DMS53 treated with DMSO at 0.1 percent for 48 hours (cell line): ENCODE results near the gene NF1.
"Not testable (repeated sequence)": the region's sequence is repeated elsewhere in the genome, so short reads cannot be mapped to it uniquely, and the experiment has no call there.

Source experiments
- DNase-seq: peaks from one replicate; lab custom pipeline; 2025; ENCODE audit not compliant: unreplicated experiment; lab: John Stamatoyannopoulos, UW

Gene NF1

DNA sequence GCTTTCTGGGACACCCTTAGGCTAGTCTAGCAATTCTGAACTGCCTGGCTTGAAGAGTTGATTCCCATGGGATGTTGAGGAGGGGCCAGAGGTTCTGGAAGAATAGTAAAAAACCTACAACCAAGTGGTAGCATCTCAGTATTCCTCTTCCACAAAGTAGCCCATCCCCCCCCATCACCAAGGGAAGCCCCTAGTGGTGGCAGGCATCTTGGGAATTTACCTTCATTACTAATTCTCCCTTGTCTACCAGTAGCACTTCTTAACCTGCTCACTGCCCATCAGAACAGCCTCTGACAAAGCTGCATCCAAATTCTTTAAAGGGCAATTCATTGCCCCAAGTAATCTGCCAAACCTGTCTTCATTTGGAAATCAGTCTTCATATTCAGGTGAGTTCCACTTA lies 283.9 kb downstream of the NF1 start:
- DNase-seq, result no peak

DNA sequence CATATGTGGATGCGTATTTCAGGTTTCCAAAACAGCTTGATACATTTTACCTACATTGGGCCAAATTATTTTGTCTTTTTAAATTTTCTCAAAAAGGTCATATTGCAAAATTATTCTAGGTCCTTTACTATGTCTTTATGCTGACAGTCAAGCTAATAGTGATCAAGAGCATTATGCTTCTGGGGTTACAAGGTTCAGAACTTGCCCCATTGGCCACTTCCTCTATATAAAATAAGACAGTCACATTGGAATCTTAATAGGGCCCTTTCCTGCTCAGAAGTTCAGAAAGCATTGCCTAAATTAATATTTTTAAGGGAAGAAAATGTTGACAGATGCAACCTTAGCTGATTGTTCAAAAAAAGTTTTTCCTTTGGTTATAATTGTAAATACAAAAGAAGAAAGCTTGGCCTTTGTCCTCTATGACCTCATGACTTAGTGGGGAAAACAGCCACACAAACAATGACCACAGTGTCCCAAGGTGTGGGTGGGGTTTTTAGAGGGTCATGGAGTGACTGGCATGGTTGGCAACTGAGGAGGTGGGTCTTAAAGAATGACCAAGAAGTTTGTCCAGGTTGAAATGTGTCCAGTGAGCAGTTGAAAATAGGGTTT lies 284.9 kb downstream of the NF1 start:
- no peak for DNase-seq

DNA sequence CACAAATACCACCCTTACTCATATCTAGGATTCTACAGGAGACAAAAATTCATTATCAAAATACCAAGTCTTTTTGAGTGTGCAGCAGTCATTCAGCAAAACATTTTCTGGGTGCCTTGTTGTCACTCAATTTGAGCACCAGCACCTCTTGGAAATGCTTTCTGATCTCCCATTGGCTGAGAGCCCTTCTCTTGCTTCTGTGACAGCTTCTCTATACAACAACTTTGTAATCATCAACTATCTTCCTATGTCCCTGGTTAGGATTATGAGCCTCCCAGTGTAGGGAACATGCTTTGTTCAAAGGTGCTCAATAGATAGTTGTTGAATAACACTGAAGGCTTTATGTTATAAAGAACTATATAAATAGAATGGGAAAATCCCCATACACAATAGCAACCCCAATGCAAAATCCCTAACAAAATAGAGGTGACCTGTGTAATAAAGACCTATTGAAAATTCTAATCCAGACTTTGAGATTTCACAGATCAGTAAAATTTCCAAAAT lies 286.4 kb downstream of the NF1 start:
- DNase-seq, result no peak

DNA sequence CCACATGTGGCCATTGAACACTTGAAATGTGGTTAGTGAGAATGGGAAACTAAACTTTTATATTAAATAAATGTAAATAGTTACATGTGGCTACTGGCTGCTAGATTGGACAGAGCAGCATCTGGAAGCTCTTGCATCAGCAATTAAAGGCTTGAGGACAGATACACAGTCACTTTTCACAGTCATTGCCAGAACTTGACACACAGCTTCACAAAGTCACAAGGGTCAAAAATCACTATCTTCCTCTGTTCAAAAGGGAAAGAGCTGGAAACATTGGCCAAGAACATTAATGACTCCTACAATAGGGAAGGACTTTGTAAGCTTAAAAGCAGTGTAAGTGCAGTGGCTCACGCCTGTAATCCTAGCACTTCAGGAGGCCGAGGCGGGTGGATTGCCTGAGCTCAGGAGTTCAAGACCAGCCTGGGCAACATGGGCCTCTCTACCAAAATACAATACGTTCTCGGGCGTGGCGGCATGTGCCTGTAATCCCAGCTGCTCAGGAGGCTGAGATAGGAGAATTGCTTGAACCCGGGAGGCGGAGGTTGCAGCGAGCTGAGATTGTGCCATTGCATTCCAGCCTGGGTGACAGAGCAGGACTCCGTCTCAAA lies 288.0 kb downstream of the NF1 start:
- not testable (repeated sequence) for DNase-seq

DNA sequence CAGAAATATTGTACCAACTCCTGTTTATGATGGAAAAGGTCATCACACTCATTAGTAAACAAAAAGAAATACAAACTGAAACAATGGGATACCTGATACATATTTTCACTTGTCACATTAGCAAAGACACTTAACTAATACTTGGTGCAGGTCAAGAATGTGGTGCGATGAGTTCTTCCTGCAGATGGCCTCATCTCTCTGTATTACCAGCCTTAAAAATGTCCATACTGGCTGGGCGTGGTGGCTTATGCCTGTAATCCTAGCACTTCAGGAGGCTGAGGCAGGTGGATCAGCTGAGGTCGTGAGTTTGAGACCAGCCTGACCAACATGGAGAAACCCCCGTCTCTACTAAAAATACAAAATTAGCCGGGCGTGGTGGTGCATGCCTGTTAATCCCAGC lies 288.7 kb downstream of the NF1 start:
- not testable (repeated sequence) for DNase-seq

DNA sequence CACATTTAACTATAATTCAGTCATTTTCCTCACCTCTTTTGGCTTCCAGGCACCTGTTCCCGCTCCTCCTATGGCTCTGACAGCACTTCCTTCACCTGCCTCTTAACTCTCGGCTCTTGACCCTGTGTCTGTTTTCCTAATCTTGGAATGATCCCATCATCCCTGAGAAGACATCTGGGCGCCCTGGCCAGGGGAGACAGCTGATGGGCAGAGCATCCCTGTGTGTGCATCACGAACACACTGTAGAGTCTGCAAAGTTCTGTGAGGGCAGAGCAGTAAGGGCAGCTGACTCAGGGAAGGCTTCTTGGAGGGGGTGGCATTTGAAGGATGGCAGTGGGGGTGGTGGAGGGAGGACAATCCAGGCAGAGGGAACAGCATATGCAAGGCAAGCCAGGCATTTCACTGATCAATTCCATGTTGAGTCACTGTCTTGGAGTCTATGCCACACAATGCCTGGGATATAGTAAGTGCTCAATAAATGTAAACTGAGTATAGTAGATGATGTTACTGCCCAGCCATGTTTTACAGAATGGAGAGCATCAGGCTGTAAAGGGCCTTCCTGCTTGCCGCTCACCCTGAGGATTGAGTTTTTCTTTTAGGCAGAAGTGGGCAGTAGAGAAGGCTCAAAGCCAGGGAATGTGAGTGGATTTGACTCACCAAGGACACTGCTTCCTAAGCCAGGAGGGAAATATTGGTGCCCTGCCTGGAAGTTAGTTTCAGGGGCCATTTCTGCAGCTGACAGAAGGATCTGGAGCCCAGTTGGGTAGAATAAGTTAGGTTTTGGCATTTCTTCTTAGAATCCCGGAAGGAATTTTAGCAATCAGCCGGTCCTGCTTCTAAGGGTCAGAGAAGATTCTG lies 290.9 kb downstream of the NF1 start:
- DNase-seq, result no peak

DNA sequence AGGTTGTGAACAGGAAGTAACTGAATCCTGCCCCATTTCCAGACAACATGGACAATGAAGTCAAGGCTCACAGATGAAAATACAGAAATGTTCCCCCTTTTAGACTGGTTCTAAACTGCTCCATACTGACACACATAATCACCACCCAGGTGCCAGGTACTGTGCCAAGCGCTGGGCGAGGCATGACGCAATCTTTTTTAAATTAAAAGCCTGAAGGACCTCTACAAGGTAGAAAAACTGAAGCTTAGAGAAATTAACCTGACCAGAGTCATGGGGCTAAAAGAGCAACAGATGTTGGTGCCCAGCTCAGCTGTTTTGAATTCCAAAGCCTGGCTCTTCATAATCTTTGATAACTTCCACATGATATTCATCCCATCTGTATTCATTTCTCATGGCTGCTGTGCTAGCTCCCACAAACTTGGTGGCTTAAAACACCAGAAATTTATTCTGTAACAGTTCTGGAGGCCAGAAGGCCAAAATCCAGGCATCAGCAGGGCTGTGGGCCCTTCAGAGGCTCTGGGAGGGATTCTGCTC lies 291.8 kb downstream of the NF1 start:
- DNase-seq, result no peak

DNA sequence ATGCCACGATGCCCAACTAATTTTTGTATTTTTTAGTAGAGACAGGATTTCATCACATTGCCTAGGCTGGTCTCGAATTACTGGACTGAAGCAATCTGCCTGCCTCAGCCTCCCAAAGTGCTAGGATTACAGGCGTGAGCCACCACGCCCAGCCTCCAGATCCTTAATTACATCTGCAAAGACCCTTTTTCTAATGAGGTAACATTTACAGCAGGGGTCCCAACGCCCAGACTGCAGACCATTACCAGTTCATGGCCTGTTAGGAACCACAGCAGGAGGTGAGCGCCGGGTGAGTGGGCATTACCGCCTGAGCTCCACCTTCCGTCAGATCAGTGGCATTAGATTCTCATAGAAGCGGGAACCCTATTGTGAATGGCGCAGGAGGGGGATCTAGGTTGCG lies 292.7 kb downstream of the NF1 start:
- no peak for DNase-seq

DNA sequence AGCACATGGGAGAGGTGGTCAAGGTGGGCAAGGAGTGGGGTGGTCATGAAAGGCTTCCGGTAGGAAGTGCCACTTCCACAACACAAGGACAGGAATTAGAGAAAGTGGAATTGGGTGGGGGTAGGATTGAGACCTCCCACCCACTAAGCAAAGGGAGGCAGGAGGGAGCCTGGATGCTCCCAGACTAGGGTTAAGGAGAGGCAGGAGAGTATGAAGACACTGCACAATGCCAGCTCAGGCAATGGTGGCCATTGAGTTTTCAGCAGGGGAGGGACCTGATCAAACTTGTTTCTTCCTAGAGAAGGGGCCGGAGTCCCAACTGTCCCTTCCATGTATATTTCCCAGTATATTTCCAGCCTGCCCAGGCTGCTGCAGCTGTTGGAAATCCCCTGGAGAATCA lies 293.6 kb downstream of the NF1 start:
- DNase-seq, result no peak

DNA sequence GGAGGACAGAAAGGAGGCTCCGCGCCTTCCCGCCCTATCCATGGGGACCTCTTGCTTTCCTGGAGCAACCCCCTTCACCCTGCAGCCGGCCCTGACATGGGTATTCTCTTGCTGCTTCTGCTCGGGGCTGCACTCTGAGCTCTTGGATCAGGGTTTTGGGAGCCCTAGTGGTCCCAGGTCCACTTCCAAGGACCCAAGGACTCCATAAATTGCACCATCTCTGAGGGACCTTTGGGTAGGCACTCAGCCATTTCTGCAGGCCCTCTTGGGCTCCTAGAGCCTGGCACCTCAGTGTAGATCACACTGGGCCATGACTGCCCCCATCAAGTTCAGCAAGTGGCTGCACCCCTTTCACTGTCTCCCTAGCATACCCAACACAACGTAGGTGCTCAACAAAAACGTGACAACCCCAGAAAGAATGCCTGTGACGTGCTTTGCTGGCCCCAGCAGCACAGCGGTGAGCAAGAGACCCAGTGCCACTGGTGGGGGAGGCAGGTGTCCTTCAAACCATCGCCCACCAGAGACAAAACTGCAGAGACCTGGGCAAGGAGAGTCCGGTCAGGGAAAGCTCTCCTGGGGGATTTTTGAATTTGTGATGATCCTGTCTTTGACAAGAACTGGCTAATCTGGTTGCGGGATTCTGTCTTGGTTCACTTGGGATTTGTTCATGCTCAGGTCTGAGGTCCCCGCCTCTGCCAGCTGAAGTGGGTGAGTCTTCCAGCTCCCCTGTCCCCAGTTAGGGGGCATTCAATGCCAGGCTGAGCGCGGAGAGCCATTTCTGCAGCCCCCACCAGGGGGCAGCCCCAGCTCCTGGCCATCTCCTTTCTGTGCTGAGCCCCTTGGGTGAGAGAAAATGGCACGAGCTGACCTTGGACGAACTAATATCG lies 294.2 kb downstream of the NF1 start:
- DNase-seq, result no peak

DNA sequence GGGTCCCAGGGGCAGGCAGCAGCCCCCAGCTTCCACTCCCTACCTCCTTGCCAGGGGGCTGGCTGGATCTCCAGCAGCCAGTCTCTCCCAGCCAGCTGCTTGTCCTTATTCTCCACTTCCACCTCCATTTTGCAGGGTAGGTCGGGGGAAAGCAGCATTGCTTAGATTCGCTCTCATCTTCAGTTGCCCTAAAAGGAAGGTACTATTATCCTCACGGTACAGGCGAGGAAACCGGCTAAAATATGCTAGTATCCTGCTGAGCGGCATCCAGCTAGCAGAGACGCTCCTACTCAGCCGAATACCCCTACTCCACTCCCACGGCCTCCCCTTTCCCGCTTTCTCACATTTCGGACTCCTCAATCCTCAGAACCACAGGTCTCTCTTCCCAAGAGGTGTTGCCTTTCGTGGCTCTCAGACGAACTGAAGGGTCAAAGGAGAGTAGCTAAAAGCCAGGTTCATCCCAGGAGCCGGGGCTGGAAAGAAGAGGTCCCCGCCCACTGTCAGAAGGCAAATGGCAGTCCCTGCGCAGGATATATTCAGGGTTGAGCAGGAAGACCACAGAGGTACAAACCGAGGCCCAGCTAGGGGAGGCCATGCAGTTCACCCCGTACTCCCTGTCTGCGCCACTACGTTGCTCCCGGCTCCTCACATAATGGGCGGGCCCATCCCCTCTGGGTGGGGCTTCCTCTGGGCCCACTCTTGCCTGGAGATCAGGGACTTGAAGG lies 295.0 kb downstream of the NF1 start:
- DNase-seq, result no peak

DNA sequence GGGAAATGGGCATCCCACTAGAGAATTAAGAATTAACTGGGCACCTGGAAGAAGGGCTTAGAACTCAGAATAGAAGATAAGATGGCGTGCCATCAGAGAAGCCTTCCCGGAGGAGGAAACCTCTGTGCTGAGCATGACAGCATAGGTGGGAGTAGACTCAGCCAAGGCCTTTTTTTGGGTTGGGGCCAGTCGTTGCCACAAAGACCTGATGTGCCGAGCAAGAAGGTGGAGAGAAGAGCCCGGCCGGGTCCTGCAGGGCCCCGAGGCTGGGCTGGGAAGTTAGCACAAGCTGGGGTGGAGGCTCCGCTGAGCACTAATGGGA lies 295.6 kb downstream of the NF1 start:
- DNase-seq, result no peak

DNA sequence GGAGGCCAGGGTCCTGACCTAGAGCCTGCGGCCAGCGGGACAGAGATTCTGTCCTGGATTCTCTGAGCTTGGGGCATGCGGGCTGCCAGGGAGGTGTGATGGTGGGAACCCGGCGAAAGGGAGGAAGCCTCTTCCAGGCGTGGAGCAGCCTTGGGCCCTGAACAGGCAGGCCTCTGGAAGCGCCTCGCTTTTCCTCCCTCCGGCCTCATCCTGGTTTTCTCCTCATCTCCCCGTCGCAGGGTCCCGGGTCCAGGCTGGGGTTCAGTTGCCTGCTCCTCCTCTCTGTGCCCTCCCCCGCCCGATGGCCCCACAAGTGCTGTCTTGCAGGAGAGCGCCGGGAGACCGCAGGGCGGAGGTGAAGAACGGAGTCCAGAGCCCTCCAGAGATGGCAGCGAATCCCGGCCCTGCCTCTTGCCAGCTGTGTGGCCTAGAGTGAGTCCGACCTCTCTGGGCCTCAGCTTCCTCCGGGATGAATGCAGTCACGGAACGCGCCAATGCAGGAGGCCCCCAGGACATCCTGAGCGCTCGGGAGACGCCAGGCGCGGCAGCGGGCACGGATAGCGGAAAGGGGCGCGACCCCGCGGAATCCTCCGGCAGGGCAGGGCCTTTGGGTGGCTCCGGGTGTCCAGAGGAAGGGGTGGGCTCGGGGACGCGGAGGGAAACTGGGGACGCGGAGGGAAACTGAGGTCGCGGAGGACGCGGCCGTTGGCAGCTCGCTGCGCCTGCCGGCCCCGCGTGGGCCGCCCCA lies 296.1 kb downstream of the NF1 start:
- DNase-seq, result no peak

DNA sequence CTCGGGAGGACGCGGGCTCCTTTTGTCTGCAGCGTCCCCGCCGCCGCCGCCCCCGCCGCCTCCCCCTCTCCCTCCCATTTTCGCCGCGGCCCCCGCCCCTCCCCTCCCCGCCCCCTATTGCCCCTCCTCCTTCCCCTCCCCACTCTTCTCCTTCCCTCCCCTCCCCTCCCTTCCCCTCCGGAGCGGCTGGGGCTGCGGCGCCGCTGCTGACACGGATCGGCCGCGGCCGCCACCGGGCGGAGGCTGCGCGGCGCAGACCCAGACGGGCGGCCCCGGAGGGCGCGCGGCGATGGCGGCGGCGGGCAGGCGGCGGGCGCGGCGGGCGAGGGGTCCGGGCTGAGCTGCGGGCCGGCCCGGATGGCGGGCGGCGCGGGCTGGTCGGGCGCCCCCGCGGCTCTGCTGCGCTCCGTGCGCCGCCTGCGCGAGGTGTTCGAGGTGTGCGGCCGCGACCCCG lies 296.7 kb downstream of the NF1 start, which contains the start of gene RAB11FIP4:
RAB11FIP4 (plus strand) TSS at position 180 of the 454 bp plus-strand sequence; CDS start at position 358, 178 bp downstream.
- DNase-seq, result no peak

DNA sequence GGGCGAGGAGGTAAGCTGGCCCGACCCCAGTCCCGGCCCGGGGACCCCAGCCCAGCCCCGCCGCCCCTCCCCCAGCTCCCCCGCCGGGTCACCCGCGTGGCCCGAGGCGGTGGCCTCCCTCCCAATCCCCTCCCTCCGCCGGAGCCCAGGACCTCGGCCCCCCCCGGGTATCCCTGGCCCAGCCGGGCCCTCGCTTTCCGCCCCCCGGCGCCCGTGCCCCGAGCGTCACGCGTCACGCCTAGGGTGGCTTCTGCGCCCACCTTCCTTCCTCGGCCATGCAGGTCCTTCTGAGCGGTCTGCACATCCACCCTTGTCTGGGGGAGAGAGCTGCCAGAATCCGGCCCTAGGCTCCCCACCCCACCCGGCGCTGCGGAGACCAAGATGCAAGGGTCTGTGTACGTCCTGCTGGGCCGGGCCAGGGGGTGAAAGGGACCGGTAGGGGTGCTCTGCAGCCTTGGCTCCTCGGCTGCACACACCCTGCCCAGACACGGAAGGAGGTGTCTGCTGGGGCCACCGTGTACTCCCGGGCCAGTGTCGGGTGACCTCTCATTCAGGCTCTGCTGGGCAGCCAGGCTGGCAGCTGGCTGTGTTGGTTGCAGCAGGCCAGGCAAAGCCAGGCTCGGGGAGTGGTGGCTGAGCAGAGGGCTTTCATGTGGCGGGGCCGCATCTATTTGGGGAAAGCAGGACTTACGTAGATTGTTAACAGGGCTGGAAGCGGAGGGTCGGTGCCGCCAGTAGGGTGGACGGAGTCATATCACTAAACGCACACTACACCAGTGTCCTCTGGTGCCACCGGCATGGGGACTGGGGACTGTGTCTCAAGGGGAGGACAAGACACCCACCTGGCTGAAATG lies 297.5 kb downstream of the NF1 start:
- no peak for DNase-seq

DNA sequence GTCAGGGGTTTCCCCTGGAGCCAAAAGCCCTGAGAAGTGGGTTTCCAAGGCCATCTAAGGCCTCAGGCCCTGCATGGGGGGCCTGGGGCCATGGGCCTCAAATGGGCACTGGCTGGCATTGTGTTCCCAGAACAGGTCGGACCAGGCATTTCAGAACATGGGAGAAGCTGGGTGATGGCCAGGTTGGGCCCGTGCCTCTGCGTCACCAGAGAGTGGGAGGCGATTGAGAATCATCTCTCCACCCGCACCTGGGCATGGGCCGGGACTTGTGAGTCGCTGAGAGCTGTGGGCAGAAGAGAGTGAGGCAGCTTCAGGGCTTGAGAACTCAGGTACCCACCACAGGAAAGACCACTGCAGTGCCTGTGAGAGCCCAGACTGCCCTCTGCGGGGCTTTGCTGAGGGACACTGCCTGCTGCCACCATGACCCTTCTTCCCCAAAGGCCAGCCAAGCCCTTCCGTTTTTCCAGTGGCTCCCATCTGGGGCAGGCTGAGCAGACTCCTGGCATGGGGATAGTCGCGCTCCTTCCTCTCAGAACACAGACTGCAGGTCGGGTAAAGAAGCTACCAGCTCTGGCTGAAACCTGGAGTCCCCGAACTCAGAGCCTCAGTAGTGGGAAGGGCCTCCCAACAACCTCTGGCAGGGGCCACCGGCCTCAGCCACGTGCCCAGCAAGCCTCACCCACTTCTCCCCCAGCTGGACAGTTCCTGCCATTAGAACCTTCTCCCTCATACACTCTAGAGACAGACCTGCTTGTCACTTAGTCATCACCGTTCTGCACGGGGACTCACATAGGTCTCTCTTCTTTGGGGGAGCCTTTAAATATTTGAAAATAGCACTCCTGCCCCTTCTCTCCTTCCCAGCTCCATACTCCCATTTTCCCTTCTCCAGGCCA lies 298.3 kb downstream of the NF1 start:
- no peak for DNase-seq

DNA sequence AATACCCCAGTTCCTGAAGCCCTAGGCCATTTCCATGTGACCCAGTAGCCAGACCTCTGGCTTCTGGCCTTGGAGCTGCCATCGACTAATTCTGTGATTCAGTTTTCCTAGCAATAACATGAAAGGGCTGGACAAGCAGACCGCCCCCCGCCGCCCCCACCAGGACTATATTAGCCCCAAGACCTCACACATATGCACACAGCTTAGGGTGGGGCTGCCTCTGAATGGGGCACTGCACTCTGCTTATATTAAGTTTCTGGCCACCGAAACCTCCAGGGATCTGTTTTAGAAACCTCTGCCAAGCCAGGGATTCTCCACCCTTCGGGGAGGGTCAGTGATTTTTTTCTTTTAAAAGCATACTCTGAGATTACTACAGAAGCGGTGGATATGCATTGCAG lies 299.0 kb downstream of the NF1 start:
- DNase-seq, result no peak
